Measurements from ENCODE around the gene NUSAP1. TPM values are rescaled to one million over a fixed set of nuclear protein-coding genes. Genes with fewer than 3 reads are reported as not detected.
"Not testable (repeated sequence)": the region's sequence is repeated elsewhere in the genome, so short reads cannot be mapped to it uniquely, and the experiment has no call there.

NUSAP1 gene
- polyA plus RNA-seq, 4 donors = 4.6 to 37.2 (median 19.9) TPM

- DNase-seq; H3K27me3 ChIP-seq (ENCODE audit: control insufficient read depth in 3 of 3, insufficient read depth in 3 of 3, low read length in 3 of 3); H3K27ac ChIP-seq (ENCODE audit: low read depth in 1 of 3, low read length in 2 of 3); H3K4me3 ChIP-seq (ENCODE audit: low read depth in 1 of 3, low read length in 3 of 3); H3K36me3 ChIP-seq (ENCODE audit: control insufficient read depth in 3 of 3, insufficient read depth in 2 of 3, low read depth in 1 of 3, low read length in 3 of 3); H3K9me3 ChIP-seq (ENCODE audit: control insufficient read depth in 2 of 2, insufficient read depth in 1 of 2, low read depth in 1 of 2, low read length in 1 of 2); H3K4me1 ChIP-seq (ENCODE audit: control insufficient read depth in 3 of 3, insufficient read depth in 2 of 3, low read depth in 1 of 3, low read length in 2 of 3); FAIRE-seq: not testable (repeated sequence)
- WGBS, 3 donors = 95 to 96% (median 95%) methylated on average over 5 of the region's 5 CpGs
Measured at GRCh38 chr15:41425907-41426306, 93.2 kb downstream of the NUSAP1 start.

GRCh38 chr15:41429003-41429890 lies 96.6 kb downstream of the NUSAP1 start:
- H3K4me3 ChIP-seq (ENCODE audit: low read depth in 1 of 3, low read length in 3 of 3) = no peak overlapping the region
- DNase-seq = peak in 1 of 2 donors; percentile 59
- H3K36me3 ChIP-seq (ENCODE audit: control insufficient read depth in 3 of 3, insufficient read depth in 2 of 3, low read depth in 1 of 3, low read length in 3 of 3) = peaks cover 0 to 25% (median 0%) of the 10 kb centered on the region in 3 donors
- FAIRE-seq = no peak
- peaks cover 0 to 3% (median 0%) of the 10 kb centered on the region in 3 donors for H3K4me1 ChIP-seq (ENCODE audit: control insufficient read depth in 3 of 3, insufficient read depth in 2 of 3, low read depth in 1 of 3, low read length in 2 of 3)
- H3K27me3 ChIP-seq (ENCODE audit: control insufficient read depth in 3 of 3, insufficient read depth in 3 of 3, low read length in 3 of 3) = no peaks in the 10 kb centered on the region
- WGBS, 3 donors = 33 to 58% (median 38%) methylated on average over 10 of the region's 10 CpGs
- peak overlapping the region; percentile 10 to 80 (median 57) for H3K27ac ChIP-seq (ENCODE audit: low read depth in 1 of 3, low read length in 2 of 3)
- H3K9me3 ChIP-seq (ENCODE audit: control insufficient read depth in 2 of 2, insufficient read depth in 1 of 2, low read depth in 1 of 2, low read length in 1 of 2) = no peaks in the 10 kb centered on the region

Other genes with a start within 250 kb of the NUSAP1 start
- 10 to 100 TPM in 2 of 4 donors, 1 to 10 TPM in 2; 6.9 to 18.7 (median 11.5) TPM for gene INO80, start 216.6 kb upstream of the NUSAP1 start, polyA plus RNA-seq
- under 1 TPM in 1 of 4 donors, not detected in 3; 0.27 TPM for gene EXD1, start 102.1 kb upstream of the NUSAP1 start, polyA plus RNA-seq
- 100 to 1,000 TPM in 3 of 4 donors, 10 to 100 TPM in 1; 67.4 to 147 (median 109) TPM for gene CHP1, start 101.6 kb upstream of the NUSAP1 start, polyA plus RNA-seq
- 10 to 100 TPM in 1 of 4 donors, 1 to 10 TPM in 2, not detected in 1; 1.8 to 16.2 (median 6.7) TPM for gene OIP5, start 290 bp upstream of the NUSAP1 start, polyA plus RNA-seq
- 10 to 100 TPM; 19.7 to 31.1 (median 21.1) TPM for gene NDUFAF1, start 69.6 kb downstream of the NUSAP1 start, polyA plus RNA-seq
- gene RTF1, start 84.2 kb downstream of the NUSAP1 start, polyA plus RNA-seq = 10 to 100 TPM; 18.0 to 38.4 (median 25.0) TPM
- 10 to 100 TPM; 30.3 to 93.9 (median 48.4) TPM for gene ITPKA, start 161.0 kb downstream of the NUSAP1 start, polyA plus RNA-seq
- 10 to 100 TPM; 13.1 to 68.4 (median 32.9) TPM for gene LTK, start 180.9 kb downstream of the NUSAP1 start, polyA plus RNA-seq
- 10 to 100 TPM in 2 of 4 donors, 1 to 10 TPM in 2; 6.2 to 23.8 (median 10.2) TPM for gene RPAP1, start 211.4 kb downstream of the NUSAP1 start, polyA plus RNA-seq
- 10 to 100 TPM in 1 of 4 donors, 1 to 10 TPM in 3; 2.7 to 57.9 (median 6.5) TPM for gene TYRO3, start 226.3 kb downstream of the NUSAP1 start, polyA plus RNA-seq

Data from small intestine (tissue), 7 donors.